HG02678 (cell line): Measurements from ENCODE around the gene KCNG1.
"Not testable (repeated sequence)": the region's sequence is repeated elsewhere in the genome, so short reads cannot be mapped to it uniquely, and the experiment has no call there.

Source experiments
- ATAC-seq: cut with Tn5 transposase; IDR thresholded peaks from one replicate; pipeline ENCODE4 v1.9.1; 2021; ENCODE audit warnings: mild to moderate bottlenecking, moderate library complexity; ENCODE audit not compliant: unreplicated experiment

The KCNG1 gene

GRCh38 chr20:51022803-51023616 is at the start of gene KCNG1:
Gene KCNG1, minus strand, starts transcription at chr20:51023107. Its CDS starts 12,769 bp downstream, at chr20:51010338.
- no peak for ATAC-seq

- no peak for ATAC-seq
These were observed 47.7 kb upstream of the KCNG1 start for GRCh38 chr20:51070621-51071020.

- no peak for ATAC-seq
These were observed 44.9 kb upstream of the KCNG1 start for GRCh38 chr20:51067792-51068191.

- no peak for ATAC-seq
These were observed 42.7 kb upstream of the KCNG1 start for GRCh38 chr20:51065615-51066014.

GRCh38 chr20:51064137-51064536 is 41.2 kb upstream of the KCNG1 start:
- ATAC-seq = no peak

GRCh38 chr20:51062065-51062464 is 39.2 kb upstream of the KCNG1 start:
- no peak for ATAC-seq

- ATAC-seq = no peak
These were observed 38.6 kb upstream of the KCNG1 start for GRCh38 chr20:51061418-51062045.

- ATAC-seq = no peak
These were observed 37.4 kb upstream of the KCNG1 start for GRCh38 chr20:51060301-51060700.

- no peak for ATAC-seq
These were observed 37.0 kb upstream of the KCNG1 start for GRCh38 chr20:51059862-51060261.

GRCh38 chr20:51058017-51058416 is 35.1 kb upstream of the KCNG1 start:
- no peak for ATAC-seq

- no peak for ATAC-seq
These were observed 31.3 kb upstream of the KCNG1 start for GRCh38 chr20:51054233-51054632.

- ATAC-seq = no peak
These were observed 27.7 kb upstream of the KCNG1 start for GRCh38 chr20:51050531-51051075.

GRCh38 chr20:51046021-51046985 is 23.4 kb upstream of the KCNG1 start:
- ATAC-seq = no peak

GRCh38 chr20:51045492-51045891 is 22.6 kb upstream of the KCNG1 start:
- ATAC-seq = not testable (repeated sequence)

- ATAC-seq = no peak
These were observed 21.9 kb upstream of the KCNG1 start for GRCh38 chr20:51044796-51045195.

GRCh38 chr20:51043811-51044210 is 20.9 kb upstream of the KCNG1 start:
- ATAC-seq = no peak

- no peak for ATAC-seq
These were observed 19.8 kb upstream of the KCNG1 start for GRCh38 chr20:51042657-51043247.

- no peak for ATAC-seq
These were observed 19.2 kb upstream of the KCNG1 start for GRCh38 chr20:51042064-51042463.

GRCh38 chr20:51037532-51038115 is 14.7 kb upstream of the KCNG1 start:
- ATAC-seq = no peak

GRCh38 chr20:51036827-51037531 is 14.1 kb upstream of the KCNG1 start:
- no peak for ATAC-seq
